HG03108 (cell line): ENCODE results near the gene NUP214.

Experiments used
- ATAC-seq: cut with Tn5 transposase; IDR thresholded peaks from one replicate; pipeline ENCODE4 v1.9.1; 2021; ENCODE audit warnings: moderate library complexity; ENCODE audit not compliant: unreplicated experiment

Gene NUP214

GRCh38 chr9:131125288-131126058 lies at the start of gene NUP214:
Gene NUP214 (plus strand): TSS chr9:131125586. CDS start chr9:131125705, 119 bp downstream.
- peak; percentile 96 for ATAC-seq

GRCh38 chr9:131076347-131077195 lies 48.8 kb upstream of the NUP214 start:
- ATAC-seq: no peak

- no peak for ATAC-seq
Measured at GRCh38 chr9:131078427-131079366, 46.7 kb upstream of the NUP214 start.

- ATAC-seq: no peak
Measured at GRCh38 chr9:131080589-131080988, 44.8 kb upstream of the NUP214 start.

GRCh38 chr9:131081868-131082267 lies 43.5 kb upstream of the NUP214 start:
- no peak for ATAC-seq

GRCh38 chr9:131082774-131083512 lies 42.4 kb upstream of the NUP214 start:
- no peak for ATAC-seq

- ATAC-seq: no peak
Measured at GRCh38 chr9:131084661-131085369, 40.6 kb upstream of the NUP214 start.

- no peak for ATAC-seq
Measured at GRCh38 chr9:131085370-131086122, 39.8 kb upstream of the NUP214 start.

- ATAC-seq: no peak
Measured at GRCh38 chr9:131087354-131087893, 38.0 kb upstream of the NUP214 start.

GRCh38 chr9:131090025-131090787 lies 35.2 kb upstream of the NUP214 start:
- ATAC-seq: no peak

GRCh38 chr9:131091352-131091992 lies 33.9 kb upstream of the NUP214 start:
- ATAC-seq: no peak

- no peak for ATAC-seq
Measured at GRCh38 chr9:131092030-131092429, 33.4 kb upstream of the NUP214 start.

- ATAC-seq: no peak
Measured at GRCh38 chr9:131092548-131093440, 32.6 kb upstream of the NUP214 start.

- ATAC-seq: no peak
Measured at GRCh38 chr9:131094015-131094414, 31.4 kb upstream of the NUP214 start.

GRCh38 chr9:131094622-131095021 lies 30.8 kb upstream of the NUP214 start:
- ATAC-seq: no peak

GRCh38 chr9:131095666-131096268 lies 29.6 kb upstream of the NUP214 start:
- ATAC-seq: no peak
